Activated CD4-positive, alpha-beta T cell treated with anti-CD3 and anti-CD28 coated beads for 24 hours (primary cell): ENCODE data around the gene CNIH1.
A peak's percentile ranks its signal among the peaks of the same experiment; 100 is the strongest.

Experiments used
- DNase-seq, 2 donors: peaks; one replicate each; pipeline ENCODE4 v3.0.0-alpha.2; 2020; ENCODE audit warnings: low read depth in 2 of 2

The CNIH1 gene

GRCh38 chr14:54440873-54441868 lies at the start of gene CNIH1:
Gene CNIH1 (minus strand): TSS chr14:54441374. CDS start chr14:54441327, 47 bp downstream.
- peak; percentile 87 to 90 for DNase-seq

- DNase-seq: no peak
Measured at GRCh38 chr14:54490445-54491175, 49.4 kb upstream of the CNIH1 start.

GRCh38 chr14:54489731-54490444 lies 48.7 kb upstream of the CNIH1 start:
- DNase-seq: no peak

GRCh38 chr14:54489318-54489683 lies 48.1 kb upstream of the CNIH1 start:
- no peak for DNase-seq

GRCh38 chr14:54488646-54489317 lies 47.6 kb upstream of the CNIH1 start, which contains the start of gene GMFB:
Gene GMFB (minus strand): TSS chr14:54488980. CDS start chr14:54488927, 53 bp downstream.
- DNase-seq: peak; percentile 77 to 79

- peak in 1 of 2 donors; percentile 6 for DNase-seq
Measured at GRCh38 chr14:54488318-54488645, 47.1 kb upstream of the CNIH1 start.

GRCh38 chr14:54487771-54488170 lies 46.6 kb upstream of the CNIH1 start:
- no peak for DNase-seq

GRCh38 chr14:54486685-54487084 lies 45.5 kb upstream of the CNIH1 start:
- DNase-seq: no peak

- no peak for DNase-seq
Measured at GRCh38 chr14:54483846-54484245, 42.7 kb upstream of the CNIH1 start.

- no peak for DNase-seq
Measured at GRCh38 chr14:54483073-54483745, 42.0 kb upstream of the CNIH1 start.

- no peak for DNase-seq
Measured at GRCh38 chr14:54481695-54482094, 40.5 kb upstream of the CNIH1 start.

- DNase-seq: no peak
Measured at GRCh38 chr14:54480830-54481562, 39.8 kb upstream of the CNIH1 start.

- DNase-seq: no peak
Measured at GRCh38 chr14:54478636-54479215, 37.6 kb upstream of the CNIH1 start.

- DNase-seq: no peak
Measured at GRCh38 chr14:54475911-54476310, 34.7 kb upstream of the CNIH1 start.

- no peak for DNase-seq
Measured at GRCh38 chr14:54475187-54475899, 34.2 kb upstream of the CNIH1 start.

GRCh38 chr14:54474232-54474793 lies 33.1 kb upstream of the CNIH1 start:
- DNase-seq: no peak

- no peak for DNase-seq
Measured at GRCh38 chr14:54472315-54472714, 31.1 kb upstream of the CNIH1 start.

GRCh38 chr14:54471641-54472040 lies 30.5 kb upstream of the CNIH1 start:
- DNase-seq: no peak

- no peak for DNase-seq
Measured at GRCh38 chr14:54470701-54471100, 29.5 kb upstream of the CNIH1 start.
